Glomerular endothelial cell (primary cell): ENCODE measurements around the gene MBIP. TPM values are rescaled to one million over a fixed set of nuclear protein-coding genes. Genes with fewer than 3 reads are reported as not detected.
"Not testable (repeated sequence)": the region's sequence is repeated elsewhere in the genome, so short reads cannot be mapped to it uniquely, and the experiment has no call there.

Experiments used
- DNase-seq: peaks from one replicate; pipeline ENCODE4 v3.0.0-alpha.2; 2011; ENCODE audit warnings: low read depth, low spot score; ENCODE audit errors: extremely low read depth
- total RNA-seq: library from RNA; depleted of rRNA; stranded (reverse); fragments of >200 nt; gene quantifications from 2 replicates; pipeline ENCODE4 v1.2.3, GENCODE V29; 2015

The MBIP gene
- 4.7 and 11.0 TPM in 2 replicates for total RNA-seq

GRCh38 chr14:36320200-36320896 is at the start of gene MBIP:
MBIP (minus strand) TSS chr14:36320637; CDS start chr14:36320588, 49 bp downstream.
- peak; percentile 93 for DNase-seq

GRCh38 chr14:36367985-36368774 is 47.7 kb upstream of the MBIP start:
- DNase-seq = no peak

- no peak for DNase-seq
Observed at GRCh38 chr14:36365766-36366165, 45.3 kb upstream of the MBIP start.

GRCh38 chr14:36363704-36364103 is 43.3 kb upstream of the MBIP start:
- no peak for DNase-seq

GRCh38 chr14:36362648-36363047 is 42.2 kb upstream of the MBIP start:
- DNase-seq = no peak

GRCh38 chr14:36361210-36361853 is 40.9 kb upstream of the MBIP start:
- DNase-seq = no peak

- DNase-seq = no peak
Observed at GRCh38 chr14:36356862-36357261, 36.4 kb upstream of the MBIP start.

- DNase-seq = no peak
Observed at GRCh38 chr14:36346052-36346451, 25.6 kb upstream of the MBIP start.

GRCh38 chr14:36344211-36344610 is 23.8 kb upstream of the MBIP start:
- no peak for DNase-seq

- DNase-seq = not testable (repeated sequence)
Observed at GRCh38 chr14:36341811-36342210, 21.4 kb upstream of the MBIP start.

GRCh38 chr14:36340276-36340890 is 19.9 kb upstream of the MBIP start:
- no peak for DNase-seq

- DNase-seq = no peak
Observed at GRCh38 chr14:36339816-36340215, 19.4 kb upstream of the MBIP start.

GRCh38 chr14:36333119-36333518 is 12.7 kb upstream of the MBIP start:
- DNase-seq = no peak

GRCh38 chr14:36327573-36327972 is 7.1 kb upstream of the MBIP start:
- DNase-seq = not testable (repeated sequence)

- no peak for DNase-seq
Observed at GRCh38 chr14:36325853-36326252, 5.4 kb upstream of the MBIP start.

- DNase-seq = no peak
Observed at GRCh38 chr14:36324897-36325296, 4.5 kb upstream of the MBIP start.

GRCh38 chr14:36320897-36321381 is 502 bp upstream of the MBIP start:
- no peak for DNase-seq

GRCh38 chr14:36319899-36320199 is 588 bp downstream of the MBIP start:
- no peak for DNase-seq

GRCh38 chr14:36317650-36318049 is 2.8 kb downstream of the MBIP start:
- no peak for DNase-seq

- no peak for DNase-seq
Observed at GRCh38 chr14:36316131-36316530, 4.3 kb downstream of the MBIP start.

- DNase-seq = no peak
Observed at GRCh38 chr14:36315159-36315853, 5.1 kb downstream of the MBIP start.
